Forelimb muscle (tissue), 1 donor: Measurements from ENCODE around the gene AUP1. TPM values are rescaled to one million over a fixed set of nuclear protein-coding genes. Genes with fewer than 3 reads are reported as not detected.
A peak's percentile ranks its signal among the peaks of the same experiment; 100 is the strongest.

Source experiments
- DNase-seq: peaks from one replicate; pipeline ENCODE4 v3.0.0-alpha.2; 2013; ENCODE audit warnings: low read depth
- polyA plus RNA-seq: library from polyadenylated mRNA; unstranded; fragments of 120-200 nt; gene quantifications from one replicate; pipeline ENCODE4 v1.2.1, GENCODE V29; 2013; ENCODE audit not compliant: insufficient read length

The AUP1 gene
- polyA plus RNA-seq, 1 donor = 60.5 TPM

GRCh38 chr2:74514368-74515270 is 14.9 kb downstream of the AUP1 start, which contains the start of gene TLX2:
TLX2 (plus strand) TSS chr2:74514450; CDS start chr2:74514807, 357 bp downstream.
- DNase-seq = no peak

DNA sequence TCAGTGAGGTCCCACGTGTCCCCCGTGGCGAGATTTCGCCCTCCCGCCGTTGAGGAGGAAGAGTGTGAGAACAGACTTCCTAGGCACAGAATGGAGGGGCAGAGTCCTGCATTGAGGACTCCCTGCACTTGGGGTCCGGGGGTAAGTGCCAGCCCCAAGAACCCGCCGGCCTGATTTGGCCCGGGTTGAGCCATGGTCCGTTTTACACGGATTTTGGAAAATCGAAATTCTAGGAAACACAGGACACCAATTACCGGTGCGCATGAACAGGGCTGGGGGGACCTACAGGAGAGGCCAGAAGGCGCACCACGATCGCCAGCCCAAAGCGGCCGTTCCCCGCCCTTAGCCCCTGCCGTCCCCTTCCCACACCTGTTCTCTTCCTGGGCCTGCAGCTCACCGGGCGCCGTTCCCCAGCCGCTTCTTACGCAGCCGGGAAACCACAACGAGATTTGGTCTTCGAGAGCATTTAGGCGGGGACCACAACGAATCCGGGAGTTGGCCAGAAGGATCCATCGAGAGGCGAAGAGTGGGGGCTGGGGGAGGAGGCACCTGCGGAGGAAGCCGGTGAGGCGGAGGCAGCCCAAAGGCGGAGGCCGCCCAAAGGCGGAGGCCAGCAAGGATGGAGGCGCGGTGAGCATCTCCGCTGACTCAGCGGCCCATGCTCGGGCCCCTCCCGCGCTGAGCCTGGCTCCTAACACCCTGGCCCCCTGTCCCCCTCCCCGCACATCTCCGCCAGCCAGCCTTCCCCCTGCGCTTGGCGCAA is 15.7 kb downstream of the AUP1 start:
- no peak for DNase-seq

DNA sequence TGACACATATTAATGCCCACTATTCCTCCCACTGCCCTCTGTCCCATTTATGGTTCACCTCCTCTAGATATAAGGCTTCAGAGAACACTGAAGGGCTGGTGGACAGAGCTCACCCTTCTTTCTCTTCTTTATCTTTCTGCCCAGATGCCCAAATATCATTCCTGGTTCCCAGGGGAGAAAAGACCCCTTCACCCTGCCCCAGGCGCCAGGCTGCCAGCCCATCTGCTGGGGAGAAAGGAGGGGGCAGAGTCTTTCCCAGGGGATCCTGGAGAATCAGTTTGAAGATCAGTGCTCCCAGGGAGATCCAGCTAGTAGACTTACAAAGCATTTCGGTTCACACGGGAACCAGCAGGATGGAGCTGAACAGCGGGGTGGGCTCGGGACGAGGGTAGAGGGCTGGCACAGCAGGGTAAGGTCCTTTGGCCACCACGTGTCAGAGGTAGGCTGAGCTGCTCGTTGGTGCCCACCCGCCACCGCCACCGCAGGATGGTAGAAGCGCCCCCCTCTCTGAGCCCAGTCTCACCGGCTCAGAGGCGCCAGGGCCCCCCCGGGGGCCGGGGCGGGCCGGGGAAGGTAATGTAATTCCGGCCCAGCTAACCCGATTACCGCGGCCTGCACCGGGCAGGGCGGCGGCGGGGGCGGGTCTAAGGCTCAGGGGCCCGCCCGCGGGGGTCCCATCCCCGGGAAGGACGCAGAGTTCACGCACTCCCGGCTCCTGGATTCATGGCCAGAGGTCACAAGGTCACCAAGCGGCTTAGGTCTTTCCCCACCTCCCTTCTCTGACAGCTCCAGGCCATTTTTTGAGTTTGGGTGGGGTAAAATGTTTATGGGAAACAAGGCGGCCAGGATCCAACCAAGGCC is 16.5 kb downstream of the AUP1 start:
- DNase-seq = no peak

DNA sequence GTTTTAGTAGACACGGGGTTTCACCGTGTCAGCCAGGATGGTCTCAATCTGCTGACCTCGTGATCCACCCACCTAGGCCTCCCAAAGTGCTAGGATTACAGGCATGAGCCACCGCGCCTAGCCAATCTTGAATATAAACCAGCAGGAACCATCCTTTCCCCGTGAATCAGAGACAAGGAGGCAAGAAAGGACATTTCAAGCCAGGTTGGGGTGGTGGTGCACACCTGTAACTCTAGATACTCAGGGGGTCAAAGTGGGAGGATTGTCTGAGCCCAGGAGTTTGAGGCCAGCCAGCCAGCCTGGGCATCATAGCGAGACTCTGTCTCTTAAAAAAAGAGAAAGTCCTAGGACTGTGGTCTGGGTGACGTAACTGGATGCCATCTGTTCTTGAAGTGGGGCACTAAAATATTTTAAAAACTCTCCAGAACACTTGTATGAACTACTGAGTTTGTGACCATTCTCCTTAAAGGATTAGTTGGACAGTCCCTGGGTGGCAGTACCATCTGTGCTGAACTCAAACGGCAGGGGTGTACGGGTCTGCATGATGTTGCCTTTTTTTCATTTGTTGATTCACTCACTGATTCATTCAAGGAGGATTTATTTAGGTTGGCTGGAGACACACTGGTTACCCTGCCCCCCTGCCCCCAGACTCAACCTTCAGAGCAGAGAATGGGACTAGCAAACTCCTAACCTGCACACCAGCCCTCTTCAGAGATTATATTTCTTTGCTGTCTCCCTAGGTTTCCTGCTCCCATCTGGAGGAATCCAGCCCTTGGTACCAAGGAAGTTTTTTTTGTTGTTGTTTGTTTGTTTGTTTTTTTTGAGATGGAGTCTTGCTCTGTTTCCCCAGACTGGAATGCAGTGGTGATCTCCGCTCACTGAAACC is 18.2 kb downstream of the AUP1 start:
- DNase-seq = no peak

DNA sequence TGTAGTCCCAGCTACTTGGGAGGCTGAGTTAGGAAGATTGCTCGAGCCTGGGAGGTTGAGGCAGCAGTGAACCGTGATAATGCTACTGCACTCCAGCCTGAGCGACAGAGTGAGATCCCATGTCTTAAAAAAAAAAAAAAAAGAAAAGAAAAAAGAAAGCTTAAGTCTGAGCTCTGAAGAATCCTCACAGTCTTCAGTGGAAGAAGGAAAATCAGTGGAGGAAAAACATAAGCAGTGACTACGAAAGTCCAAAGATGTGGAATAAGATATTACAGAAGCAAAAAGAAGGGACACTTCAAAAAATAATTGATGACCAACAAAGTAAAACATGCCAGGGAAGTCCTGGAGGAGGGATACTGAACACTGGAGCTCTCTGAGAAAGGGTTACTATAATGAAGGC is 19.2 kb downstream of the AUP1 start:
- no peak for DNase-seq

DNA sequence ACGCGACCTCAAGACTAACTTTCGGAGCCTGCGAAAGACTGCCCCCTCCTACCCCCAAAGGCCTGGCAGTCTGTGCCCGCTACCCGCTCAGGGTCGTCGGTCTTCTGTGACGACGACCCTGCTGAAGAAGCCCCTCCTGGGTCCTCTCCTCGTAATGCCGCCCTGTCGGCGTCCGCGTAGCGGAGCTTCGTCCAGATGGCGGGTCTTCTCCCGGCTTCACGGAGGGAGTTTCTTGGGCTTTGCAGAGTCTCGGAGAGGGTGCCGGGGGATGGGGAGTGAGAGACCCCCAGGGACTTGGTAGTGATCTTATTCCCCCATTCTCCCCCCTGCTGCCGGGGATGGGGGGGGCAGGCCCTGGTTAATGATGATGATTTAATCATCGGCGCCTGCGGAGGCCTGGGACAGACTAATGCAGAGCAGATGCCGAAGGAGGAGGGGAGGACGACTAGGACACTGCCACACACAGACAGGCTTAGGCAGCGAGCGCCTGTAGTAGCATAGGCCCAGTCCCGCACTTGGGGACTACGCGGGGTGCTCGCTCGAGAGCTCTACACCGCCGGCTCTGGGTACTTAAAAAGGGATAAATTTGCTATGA is 21.5 kb downstream of the AUP1 start:
- DNase-seq = no peak

DNA sequence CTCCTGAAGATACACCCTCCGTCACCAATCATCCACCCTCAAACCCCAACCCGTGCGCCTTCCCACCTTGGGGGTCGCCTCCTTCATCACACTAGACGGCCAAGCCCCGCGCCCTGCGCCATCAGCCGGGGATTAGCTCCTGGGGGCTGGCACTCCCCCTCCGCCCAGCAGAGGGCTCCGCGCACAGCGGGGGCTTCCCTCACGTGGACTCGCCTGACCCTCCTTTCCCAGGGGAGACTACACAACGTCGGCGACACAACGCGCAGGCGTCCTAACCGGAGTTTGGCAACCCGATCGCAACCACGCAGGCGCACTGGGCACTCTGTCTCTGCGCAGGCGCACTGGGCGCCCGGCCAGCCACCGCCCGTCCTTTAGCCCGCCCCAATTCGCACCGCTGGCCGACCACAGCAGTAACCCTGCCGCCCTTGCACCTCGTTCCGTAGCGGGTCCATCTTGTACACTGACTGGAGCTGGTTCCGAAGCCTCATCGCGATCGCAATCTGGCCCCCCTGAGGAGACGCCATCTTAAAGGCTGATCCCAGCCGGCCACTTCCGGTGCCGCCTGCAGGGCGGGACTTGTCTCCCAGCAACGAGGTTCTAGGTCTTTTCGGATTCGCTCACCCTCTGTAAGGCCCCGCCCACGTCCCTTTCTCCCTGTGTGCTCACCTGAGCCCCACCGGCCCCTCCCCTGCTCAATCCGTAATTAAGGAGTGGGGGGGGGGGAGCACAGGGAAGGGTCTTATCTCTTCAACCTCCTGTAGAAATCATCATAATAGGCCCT is 22.2 kb downstream of the AUP1 start, which contains the start of gene PCGF1:
Gene PCGF1, minus strand, starts transcription at position 551 of the 781 bp plus-strand sequence. Its CDS starts 27 bp downstream, at position 524.
- peak; percentile 97 for DNase-seq

- DNase-seq = no peak
These were observed 23.9 kb downstream of the AUP1 start for GRCh38 chr2:74505448-74506246.

- DNase-seq = no peak
These were observed 24.9 kb downstream of the AUP1 start for GRCh38 chr2:74504591-74504990.

GRCh38 chr2:74503506-74504475 is 25.7 kb downstream of the AUP1 start:
- DNase-seq = no peak

DNA sequence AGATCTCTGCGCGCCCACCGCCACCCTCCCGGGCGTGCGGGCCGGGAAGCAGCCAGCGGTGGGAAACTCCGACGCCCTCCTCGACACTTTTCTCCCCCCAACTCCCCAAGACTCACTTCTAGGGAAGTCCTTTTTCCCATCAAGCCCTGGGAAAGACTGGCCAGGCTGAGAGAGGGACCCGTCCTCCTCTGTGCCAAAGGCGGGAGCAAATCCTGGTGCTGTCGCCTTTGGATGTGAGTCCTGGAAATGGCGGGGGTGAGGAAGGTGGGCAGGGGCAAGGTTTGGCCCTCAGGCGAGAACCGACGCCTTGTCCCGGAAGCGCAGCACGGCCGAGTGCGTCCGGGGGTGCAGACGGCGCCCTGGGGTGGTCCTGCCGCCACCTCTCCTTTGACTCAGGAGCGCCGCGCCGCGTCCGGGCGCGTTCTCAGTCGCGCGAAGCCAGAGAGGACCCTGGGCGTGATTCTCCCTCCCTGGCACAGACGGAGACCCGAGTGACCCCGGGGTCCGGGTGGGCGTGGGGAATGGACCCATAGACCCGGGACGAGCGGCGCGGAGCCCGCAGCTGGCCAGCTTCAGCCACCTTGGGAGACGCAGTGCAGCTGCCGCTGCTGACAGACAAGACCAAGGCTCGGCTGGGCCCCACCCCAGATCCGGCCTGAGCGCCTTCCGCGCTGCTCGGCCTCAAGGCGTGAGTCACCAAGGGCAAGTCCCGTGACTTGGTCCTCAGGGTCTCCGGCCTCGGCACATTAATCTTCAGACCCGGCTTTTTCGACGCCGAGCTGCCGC is 26.6 kb downstream of the AUP1 start:
- no peak for DNase-seq

DNA sequence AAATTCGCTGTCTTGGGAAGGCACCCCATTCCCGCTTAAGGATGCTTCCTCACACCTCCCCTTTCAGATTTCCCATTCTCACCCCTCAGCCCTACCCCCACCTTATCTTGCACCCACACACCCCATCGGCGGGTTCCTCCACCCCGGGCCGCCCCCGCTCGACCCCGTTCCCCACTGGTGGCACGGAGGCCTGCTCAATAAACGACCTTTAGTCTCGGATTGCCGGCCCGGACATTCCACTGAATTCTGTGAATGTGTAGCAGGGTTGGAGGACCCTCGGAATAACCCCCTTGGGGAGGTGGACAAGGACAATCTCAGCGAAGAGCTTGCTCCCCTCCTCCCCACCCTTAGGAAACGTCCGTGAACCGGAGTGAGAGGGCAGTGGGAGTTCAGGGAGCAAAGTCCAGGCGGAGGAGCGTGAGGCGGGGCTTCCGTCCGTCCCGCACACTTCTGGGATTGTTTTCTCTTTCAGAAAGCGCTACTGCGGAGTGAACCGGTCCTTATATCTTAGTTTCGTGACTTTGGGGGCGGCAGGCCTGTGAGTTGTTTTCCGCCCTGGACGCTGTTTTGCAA is 27.3 kb downstream of the AUP1 start:
- DNase-seq = no peak

DNA sequence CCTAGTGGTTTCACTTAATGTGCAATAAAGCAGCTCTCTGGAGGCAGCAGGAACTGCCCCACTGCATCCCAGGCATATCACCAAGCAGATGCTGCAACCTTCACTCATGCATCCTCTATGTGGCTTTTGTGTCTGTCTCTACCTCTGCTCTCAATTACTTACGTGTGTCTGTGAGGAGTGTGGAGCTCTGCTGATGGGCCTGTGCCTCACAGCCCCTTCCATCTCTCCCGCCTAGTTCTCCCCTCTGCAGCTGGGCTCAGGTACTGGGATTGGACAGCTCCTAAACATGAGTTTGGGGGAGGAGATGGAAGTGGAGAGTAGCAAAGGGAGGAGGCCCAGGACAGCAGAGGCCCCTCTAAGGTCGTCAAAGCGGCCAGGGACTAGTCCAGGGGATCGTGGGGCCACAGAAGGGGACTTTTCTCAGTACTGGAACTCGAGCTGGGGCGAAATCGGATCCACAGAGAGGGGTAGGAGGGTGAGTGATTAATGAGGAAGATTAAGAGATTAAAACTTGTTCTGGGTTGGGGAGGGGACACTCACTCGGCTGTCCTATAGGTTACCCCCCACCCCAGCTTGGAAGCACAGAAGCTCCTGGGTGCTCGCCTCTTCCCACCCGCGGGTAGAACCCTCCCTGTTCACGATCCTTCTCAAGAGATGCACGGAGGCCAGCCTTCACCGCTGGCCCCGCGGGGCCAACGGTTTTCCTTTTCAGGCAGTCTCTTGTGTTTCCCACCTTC is 28.0 kb downstream of the AUP1 start:
- DNase-seq = no peak

DNA sequence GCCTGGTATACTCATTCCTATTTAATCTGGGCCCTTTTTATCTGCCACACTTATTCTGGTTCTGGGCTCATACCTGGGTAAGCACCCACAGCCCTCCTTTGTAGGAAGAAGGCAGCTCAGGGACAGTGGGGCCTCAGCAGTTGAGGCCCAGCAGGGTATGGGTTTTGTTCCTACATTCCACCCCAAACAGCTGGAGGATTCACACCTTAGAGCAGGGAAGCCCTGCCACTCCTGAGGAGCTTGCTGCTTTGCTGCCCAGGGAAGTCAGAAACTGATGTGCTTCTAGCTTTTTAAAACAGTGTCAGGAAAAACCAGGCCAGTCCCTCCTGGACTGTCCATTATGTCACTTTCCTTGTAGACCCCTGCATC is 28.9 kb downstream of the AUP1 start:
- no peak for DNase-seq

- DNase-seq = no peak
These were observed 29.4 kb downstream of the AUP1 start for GRCh38 chr2:74499940-74500577.
